DOHH2 (cell line): ENCODE data around the gene DSTN.

Experiments
- H3F3A ChIP-seq: fragments of 200-600 bp; sonication (generic), shearing (Covaris generic); 2 replicates; pipeline ENCODE4 v1.6.0; 2016; ENCODE audit warnings: antibody characterized with exemption, mild to moderate bottlenecking; ENCODE audit not compliant: control insufficient read depth, insufficient read depth
- H3K27ac ChIP-seq: fragments of 200-600 bp; sonication (generic); 2 replicates; pipeline ENCODE4 v1.5.1; 2014; ENCODE audit warnings: low read depth, mild to moderate bottlenecking, low read length, moderate library complexity
- H3K27me3 ChIP-seq: fragments of 200-600 bp; sonication (generic); 2 replicates; pipeline ENCODE4 v1.6.1; 2014; ENCODE audit warnings: mild to moderate bottlenecking, low read length, mixed read lengths; ENCODE audit not compliant: control insufficient read depth
- H3K36me3 ChIP-seq: fragments of 200-600 bp; sonication (generic); 2 replicates; pipeline ENCODE4 v1.6.1; 2014; ENCODE audit warnings: mild to moderate bottlenecking, low read length, moderate library complexity, mixed read lengths; ENCODE audit not compliant: control insufficient read depth
- H3K4me1 ChIP-seq: fragments of 200-600 bp; sonication (generic); 2 replicates; pipeline ENCODE4 v1.6.1; 2014; ENCODE audit warnings: mild to moderate bottlenecking, low read length, mixed read lengths; ENCODE audit not compliant: control insufficient read depth
- H3K4me2 ChIP-seq: fragments of 200-600 bp; sonication (generic); 2 replicates; pipeline ENCODE4 v1.6.0; 2014; ENCODE audit warnings: mild to moderate bottlenecking, low read length, moderate library complexity
- H3K4me3 ChIP-seq: fragments of 200-600 bp; sonication (generic); 2 replicates; pipeline ENCODE4 v1.5.1; 2014; ENCODE audit warnings: mild to moderate bottlenecking, low read length, mixed read lengths
- H3K79me2 ChIP-seq: fragments of 200-600 bp; sonication (generic); 2 replicates; pipeline ENCODE4 v1.6.1; 2014; ENCODE audit warnings: mild to moderate bottlenecking, low read length, mixed read lengths; ENCODE audit not compliant: control insufficient read depth
- H3K9me2 ChIP-seq: fragments of 200-600 bp; sonication (generic); replicated peaks from 2 replicates; pipeline ENCODE4 v1.6.1; 2014; ENCODE audit warnings: mild to moderate bottlenecking, low read length, mixed read lengths; ENCODE audit not compliant: control insufficient read depth
- H3K9me3 ChIP-seq: fragments of 200-600 bp; sonication (generic); 2 replicates; pipeline ENCODE4 v1.6.1; 2014; ENCODE audit warnings: antibody characterized with exemption, low read length, mixed read lengths; ENCODE audit not compliant: control insufficient read depth, insufficient read depth
- H4K20me1 ChIP-seq: fragments of 200-600 bp; sonication (generic); 2 replicates; pipeline ENCODE4 v1.6.0; 2014; ENCODE audit warnings: low read depth, mild to moderate bottlenecking, antibody characterized with exemption, low read length, moderate library complexity; ENCODE audit not compliant: control insufficient read depth, insufficient read depth
- CTCF ChIP-seq: fragments of 200-600 bp; sonication (generic); IDR thresholded peaks from one replicate; pipeline ENCODE4 v1.5.1; 2014; ENCODE audit warnings: antibody characterized with exemption, mild to moderate bottlenecking, low read depth, low read length; ENCODE audit not compliant: poor library complexity, severe bottlenecking
- EZH2phosphoT487 ChIP-seq: fragments of 200-600 bp; sonication (generic); IDR thresholded peaks from 2 replicates; pipeline ENCODE4 v1.6.1; 2017; ENCODE audit warnings: borderline replicate concordance, mild to moderate bottlenecking, antibody characterized with exemption, low read length, moderate library complexity, mixed read lengths

DSTN gene

DNA sequence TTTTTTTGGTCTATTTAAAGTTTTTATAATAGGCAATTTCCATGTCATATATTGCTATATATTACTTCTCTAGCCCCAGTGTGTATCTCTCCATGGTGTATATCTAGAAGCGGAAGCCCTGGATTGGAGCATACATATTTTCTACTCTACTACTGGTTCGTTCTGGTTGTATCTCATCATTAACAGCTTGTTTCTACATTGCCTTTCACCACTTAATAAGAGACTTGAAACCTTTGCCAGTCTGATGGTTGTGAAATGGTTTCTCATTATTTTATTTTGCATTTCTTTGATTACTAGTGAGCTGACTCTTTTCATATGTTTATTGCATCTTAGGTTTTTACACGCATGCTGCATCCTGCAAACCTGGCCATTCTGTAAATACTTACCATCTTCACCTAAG lies 3.6 kb downstream of the DSTN start:
- H3K9me2 ChIP-seq: no peaks in the 10 kb centered on the region
- no peaks in the 10 kb centered on the region for H4K20me1 ChIP-seq
- H3K36me3 ChIP-seq: no peaks in the 10 kb centered on the region; the same call in 1 of the 2 replicates
- no peaks in the 10 kb centered on the region for H3K9me3 ChIP-seq
- peaks cover 51% of the 10 kb centered on the region for H3K79me2 ChIP-seq
- H3K4me3 ChIP-seq: no peak overlapping the region
- H3K27me3 ChIP-seq: peaks cover 7% of the 10 kb centered on the region
- H3K27ac ChIP-seq: no peak overlapping the region
- peaks cover 24% of the 10 kb centered on the region for H3K4me1 ChIP-seq
- TF ChIP-seq EZH2phosphoT487 (no peak), CTCF (no peak)
- peaks cover 4% of the 10 kb centered on the region; the same call in 1 of the 2 replicates for H3F3A ChIP-seq
- H3K4me2 ChIP-seq: no peak overlapping the region

- H3K27me3 ChIP-seq: no peaks in the 10 kb centered on the region
- no peaks in the 10 kb centered on the region for H3K36me3 ChIP-seq
- TF ChIP-seq EZH2phosphoT487 (no peak), CTCF (no peak)
- H3K4me3 ChIP-seq: no peak overlapping the region
- H4K20me1 ChIP-seq: no peaks in the 10 kb centered on the region
- H3K9me3 ChIP-seq: no peaks in the 10 kb centered on the region
- no peak overlapping the region for H3K27ac ChIP-seq
- no peak overlapping the region for H3K4me2 ChIP-seq
- H3K4me1 ChIP-seq: peaks cover 14% of the 10 kb centered on the region
- peaks cover 40% of the 10 kb centered on the region for H3K79me2 ChIP-seq
- H3K9me2 ChIP-seq: no peaks in the 10 kb centered on the region
- H3F3A ChIP-seq: no peaks in the 10 kb centered on the region
Observed at GRCh38 chr20:17576215-17576614, 6.3 kb downstream of the DSTN start.

GRCh38 chr20:17579369-17580039 lies 9.6 kb downstream of the DSTN start:
- Histone ChIP-seq H3K4me2 (no peak overlapping the region), H4K20me1 (no peaks in the 10 kb centered on the region), H3K4me3 (no peak overlapping the region), H3K4me1 (no peaks in the 10 kb centered on the region), H3K27ac (no peak overlapping the region), H3K9me3 (no peaks in the 10 kb centered on the region), H3K27me3 (no peaks in the 10 kb centered on the region), H3K36me3 (no peaks in the 10 kb centered on the region), H3K79me2 (peaks cover 18% of the 10 kb centered on the region), H3F3A (no peaks in the 10 kb centered on the region), H3K9me2 (no peaks in the 10 kb centered on the region)
- TF ChIP-seq CTCF: no peak
- no peak for TF ChIP-seq EZH2phosphoT487
